ENCODE data around the gene RPRML.

RPRML gene

DNA sequence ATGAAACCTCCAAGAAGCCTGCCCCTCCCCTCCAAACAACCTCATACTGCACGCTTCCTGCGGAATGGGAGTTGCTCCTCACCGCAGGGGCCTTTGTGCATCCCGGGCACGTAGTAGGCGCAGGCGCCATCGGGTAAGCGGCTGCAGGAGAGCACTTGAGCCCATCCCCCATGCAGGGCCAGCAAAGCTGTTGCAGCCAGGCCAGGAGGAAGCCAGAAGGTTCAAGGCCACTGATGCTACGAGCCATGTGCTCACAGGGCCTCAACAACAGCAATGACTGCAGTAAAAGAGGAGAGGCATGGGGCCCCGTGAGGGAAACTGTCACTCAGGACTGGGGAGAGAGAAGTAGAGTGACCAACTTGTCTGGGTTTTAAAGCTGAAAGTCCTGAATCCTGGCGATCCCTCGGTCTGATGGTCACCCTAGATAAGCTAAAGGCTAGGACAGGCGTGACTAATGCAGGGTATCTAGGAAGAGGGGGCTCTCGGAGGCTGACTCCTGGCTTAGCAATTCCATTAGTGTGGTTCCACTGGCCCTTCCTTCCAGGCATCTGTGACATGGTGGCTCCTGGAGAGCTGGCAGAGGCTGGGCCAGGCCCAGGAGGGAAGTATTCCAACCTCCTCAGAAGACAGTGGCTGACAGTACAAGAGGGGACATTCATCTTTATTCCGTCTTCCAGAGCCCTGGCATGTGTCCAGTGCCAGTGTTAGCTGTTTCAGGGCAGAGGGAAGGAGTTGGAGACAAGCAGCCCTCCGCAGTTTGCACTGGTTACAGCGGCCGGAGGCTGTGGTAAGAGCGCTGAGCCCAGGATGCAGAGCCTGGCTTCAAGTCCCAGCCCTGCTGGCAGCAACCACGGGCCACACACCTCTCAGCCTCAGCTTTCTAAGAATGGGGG, 35.3 kb downstream of the RPRML start:
- FAIRE-seq: no peak

DNA sequence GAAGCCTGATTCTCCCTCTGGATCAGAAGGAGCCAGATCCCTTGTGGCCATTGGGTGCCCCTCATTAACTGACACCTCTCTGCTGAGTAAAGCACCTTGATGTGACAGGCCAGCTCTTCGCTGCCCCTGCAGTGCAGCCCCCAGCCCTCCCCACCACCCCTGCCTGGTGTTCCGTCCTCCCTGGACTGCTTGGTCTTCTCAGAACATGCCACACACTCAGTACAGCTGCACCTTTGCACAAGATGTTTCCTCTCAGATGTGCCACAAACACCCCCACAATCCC, 35.9 kb downstream of the RPRML start:
- no peak for FAIRE-seq

DNA sequence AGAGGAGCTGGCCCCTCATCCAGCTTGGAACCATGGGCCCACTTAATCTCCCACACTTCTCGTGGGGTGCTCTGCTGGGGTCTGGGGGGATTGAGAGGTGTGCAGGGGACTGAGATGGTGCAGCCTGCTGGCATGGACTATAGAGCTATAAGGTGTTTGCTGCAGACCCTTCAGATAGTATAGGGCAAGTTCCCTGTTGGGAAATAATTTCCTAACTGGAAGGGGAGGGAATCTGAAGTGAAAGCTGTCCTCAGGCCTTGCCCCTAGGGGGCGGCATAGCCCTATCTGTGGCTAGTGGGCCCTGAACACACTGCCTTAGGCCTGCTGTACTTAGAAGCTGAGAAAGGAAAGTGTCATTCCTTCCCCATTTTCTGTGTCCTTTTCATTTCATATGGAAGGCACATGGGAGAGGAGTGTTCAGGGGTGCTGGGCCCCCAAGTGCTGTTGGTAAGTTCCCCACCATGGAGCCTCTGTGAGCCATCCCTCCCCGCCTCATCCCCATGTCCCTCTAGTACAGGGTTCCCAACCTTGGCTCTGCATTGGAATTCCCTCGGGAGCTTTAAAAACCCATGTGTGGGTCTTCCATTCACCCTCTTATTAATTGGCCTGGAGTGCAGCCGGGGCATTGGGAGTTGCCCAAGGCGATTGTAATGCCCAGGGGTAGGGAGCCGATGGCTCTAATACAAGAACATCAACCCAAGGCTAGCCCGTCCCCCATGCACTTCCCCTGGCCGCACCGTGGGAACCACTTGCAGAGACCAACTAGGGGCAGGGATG, 36.4 kb downstream of the RPRML start:
- no peak for FAIRE-seq

DNA sequence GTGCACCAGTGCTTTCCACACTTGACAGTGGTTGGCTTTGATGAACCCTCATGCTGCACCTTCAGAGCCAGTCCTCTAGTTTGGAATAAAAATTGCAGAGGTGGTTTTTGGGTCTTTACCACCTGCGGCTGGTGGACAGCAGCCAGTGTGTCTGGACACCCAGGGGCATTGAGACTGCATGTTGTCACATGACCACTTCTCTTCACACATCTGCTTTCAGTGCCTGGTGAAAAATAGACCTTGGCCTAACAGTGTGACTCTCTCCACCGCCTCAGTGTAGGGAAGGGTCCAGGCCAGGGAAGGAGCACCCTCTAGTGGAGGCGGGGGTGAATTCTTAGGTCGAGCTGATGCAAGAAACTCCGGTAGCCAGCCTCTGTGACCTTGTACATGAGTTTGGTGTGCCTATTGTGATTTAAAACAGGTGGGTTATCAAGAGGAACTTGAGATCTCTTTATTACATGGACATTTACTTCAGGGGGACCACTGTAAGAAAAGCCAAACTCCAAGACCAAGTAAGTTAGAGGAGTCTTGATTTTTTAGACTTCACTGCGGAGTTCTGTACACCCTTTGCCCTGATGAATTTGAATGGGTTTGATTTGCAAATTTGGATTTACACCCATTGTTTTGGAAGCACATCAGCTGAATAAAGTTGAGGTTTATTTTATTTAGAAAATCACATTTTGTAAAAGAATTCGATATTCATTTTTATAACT, 38.2 kb downstream of the RPRML start:
- no peak for FAIRE-seq

DNA sequence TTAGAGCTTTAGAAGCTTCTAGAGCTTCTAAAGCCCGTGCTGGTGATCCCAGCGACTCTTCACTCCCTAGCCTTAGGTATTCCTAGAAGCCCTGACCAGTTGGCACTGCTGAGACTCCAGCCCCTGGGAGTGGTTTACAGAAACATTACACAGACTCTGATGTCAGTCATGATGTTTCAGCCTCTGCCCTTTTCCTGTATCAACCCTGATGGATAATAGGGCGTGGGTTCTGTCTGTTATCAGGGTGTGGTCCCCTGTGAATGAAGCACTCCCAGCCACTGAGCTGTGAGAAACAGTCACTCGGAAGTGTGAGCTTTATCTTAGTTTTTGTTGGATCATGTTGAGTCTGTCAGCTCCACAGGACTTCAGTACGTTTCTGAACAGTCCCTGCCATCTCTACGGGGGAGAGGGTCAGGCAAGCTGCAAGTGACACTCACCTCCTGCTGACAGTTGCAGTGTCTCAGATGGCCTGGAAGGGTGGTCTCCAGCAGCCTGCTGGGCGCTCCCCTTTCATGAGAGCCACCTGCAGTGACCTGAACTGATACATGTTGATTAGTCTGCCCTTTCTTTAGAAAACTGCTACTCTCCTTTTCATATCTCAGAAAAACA, 43.3 kb downstream of the RPRML start:
- no peak for FAIRE-seq

DNA sequence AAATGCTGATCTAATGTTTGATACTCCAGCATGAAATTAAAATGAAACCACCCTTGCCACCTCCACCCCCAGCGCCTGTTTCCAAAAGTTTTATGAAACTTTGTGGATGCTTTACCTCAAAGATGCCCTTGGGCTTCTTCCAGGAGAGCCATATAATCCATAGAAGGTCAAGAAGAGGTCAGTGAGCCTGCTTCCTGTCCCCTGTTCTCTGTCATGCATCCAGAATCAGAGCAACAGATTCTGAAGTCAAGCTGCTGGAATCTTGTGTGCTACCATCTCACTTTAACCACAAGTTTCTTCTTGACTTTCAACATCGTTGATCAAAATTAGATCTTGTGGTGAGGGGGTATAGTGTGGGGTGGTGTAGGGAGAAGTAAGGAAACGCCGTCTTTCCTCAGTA, 47.5 kb downstream of the RPRML start:
- no peak for FAIRE-seq

DNA sequence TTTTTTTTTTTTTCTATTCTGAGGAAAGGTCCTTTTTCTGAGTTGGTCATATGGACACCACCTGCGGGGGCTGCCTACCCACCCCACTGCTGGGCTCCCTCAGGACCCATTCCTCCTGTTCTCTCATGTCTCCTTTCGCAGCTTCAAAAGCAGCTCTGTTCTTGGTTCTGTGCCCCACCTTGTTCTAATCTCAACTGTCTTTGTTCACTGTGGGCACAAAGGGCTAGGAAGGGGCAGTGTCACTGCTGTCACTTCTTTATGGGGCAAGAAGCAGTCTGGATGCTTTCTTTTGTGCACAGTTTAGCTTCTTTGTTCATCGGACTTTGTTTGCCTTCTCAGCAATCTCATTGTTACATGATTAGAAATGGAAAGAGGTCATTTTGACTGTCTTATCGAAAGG, 49.0 kb downstream of the RPRML start:
- FAIRE-seq: no peak

DNA sequence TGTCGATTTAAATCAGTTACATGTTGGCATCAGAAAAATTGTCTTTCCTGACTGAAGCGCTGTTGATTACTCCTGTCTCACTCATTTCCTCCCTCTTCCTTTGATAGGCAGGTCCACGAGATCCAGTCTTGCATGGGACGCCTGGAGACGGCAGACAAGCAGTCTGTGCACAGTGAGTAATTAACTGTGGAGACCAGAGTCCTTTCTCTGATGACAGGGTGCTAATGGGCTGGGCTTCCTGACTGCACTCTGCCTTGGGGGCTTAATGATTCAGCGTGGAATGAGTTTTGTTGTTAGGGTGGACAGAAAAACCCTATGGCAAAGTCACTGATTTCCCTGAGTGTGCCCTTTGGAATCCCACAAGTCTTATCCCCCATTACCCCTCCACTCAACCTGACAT, 49.6 kb downstream of the RPRML start:
- no peak for FAIRE-seq

DNA sequence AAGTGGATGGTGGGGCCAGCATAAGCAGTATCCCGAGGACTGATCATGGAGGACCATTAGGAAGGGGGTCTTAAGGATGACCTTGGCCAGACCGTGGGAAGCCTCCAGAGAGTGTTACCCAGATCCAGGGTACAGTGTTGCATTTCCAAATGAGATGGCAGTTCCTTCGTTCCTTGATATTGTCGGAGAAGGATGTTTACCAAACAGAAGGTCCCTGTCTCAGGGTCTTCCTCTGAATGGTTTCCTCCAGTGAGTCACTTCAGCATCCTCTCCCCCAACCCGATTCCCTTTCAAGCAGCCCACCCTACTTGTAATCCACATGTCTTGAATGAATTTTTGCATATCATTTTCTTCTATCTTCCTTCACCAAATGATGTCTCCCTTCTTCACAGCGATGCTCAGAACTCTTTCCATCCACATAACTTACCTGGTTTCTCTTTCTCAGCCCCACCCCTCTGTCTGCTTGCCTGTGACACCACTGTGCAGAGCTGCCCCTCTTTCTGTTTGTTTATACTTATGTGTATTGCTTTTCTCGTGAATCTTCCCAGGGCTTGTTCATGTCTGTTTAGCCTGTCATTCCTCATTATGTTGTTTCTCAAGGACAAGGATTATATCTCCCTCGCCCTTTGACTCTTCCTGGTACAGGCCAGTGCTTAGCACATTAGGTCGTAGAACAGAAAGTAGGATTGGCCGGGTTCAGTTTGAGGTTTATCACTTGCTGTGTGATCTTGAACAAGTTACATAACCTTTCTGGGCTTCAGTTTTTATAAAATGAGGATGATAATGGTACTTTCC, 50.4 kb downstream of the RPRML start:
- FAIRE-seq: no peak

Measured in islet of Langerhans (tissue), 1 donor.